Esophagus muscularis mucosa (tissue), 4 donors: ENCODE data around the gene ZNF653.

Experiments
- EP300 ChIP-seq: sonication (generic); formaldehyde crosslinking; IDR thresholded peaks from one replicate; pipeline ENCODE4 v1.6.1; 2017; ENCODE audit warnings: antibody characterized with exemption
- POLR2A ChIP-seq: fragments of 450-650 bp; IDR thresholded peaks from one replicate; pipeline ENCODE4 v1.6.1; 2017; ENCODE audit warnings: antibody characterized with exemption, moderate library complexity, mild to moderate bottlenecking, low read depth
- POLR2AphosphoS5 ChIP-seq, 2 donors: sonication (generic); formaldehyde crosslinking; IDR thresholded peaks; one replicate each; pipeline ENCODE4 v1.6.1; 2017; ENCODE audit warnings: antibody characterized with exemption in 2 of 2
- TF ChIP-seq, protein P1 (sequence below), 3 experiments: fragments of 200-600 bp in 2 of 3; fragments of 450-650 bp in 1 of 3; sonication (generic) in 2 of 3; IDR thresholded peaks; one replicate each; pipeline ENCODE4 v1.5.1; 2017 to 2019; ENCODE audit warnings: antibody characterized with exemption in 3 of 3, mild to moderate bottlenecking in 2 of 3, moderate library complexity in 1 of 3

DNA sequence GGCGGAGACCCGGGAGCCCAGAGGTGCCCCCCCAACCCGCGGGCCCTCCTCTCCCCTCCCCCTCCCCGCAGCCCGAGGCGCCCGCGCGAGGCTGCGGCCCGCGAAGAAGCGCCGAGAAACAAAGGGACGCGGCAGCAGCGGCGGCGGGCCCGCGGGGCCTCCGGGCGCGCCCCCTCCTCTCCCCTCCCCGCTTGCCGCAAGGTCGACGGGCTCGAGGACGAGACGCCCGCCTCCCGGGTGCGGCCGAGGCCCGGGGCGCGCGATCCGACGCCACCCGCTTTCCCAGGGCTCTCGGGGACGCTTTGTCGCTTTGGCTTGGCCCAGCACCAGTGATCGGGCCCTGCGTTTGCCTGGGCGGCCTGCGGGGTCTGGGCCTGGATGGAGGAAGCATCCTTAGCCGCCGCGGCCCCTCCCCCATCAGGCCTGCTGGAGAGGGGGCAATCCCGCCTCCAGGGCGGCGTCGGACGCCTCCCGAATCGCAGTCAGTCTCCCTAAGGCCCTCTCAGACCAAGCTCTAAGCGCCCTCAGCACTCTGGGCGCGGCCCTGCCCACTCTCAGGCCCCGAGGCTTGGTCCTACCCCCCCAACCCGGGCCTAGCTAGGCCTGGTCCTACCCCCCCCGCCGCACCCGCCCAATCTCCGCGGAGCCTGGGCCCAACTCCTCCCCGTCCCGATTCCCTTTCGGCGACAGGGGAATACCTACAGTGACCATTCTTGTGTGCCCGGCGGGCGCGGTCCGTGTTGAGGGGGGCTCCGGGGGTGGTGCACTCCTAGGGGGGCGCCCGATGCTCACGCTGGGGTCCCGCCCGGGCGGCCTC is 25.5 kb downstream of the ZNF653 start:
- TF ChIP-seq, protein P1, sequence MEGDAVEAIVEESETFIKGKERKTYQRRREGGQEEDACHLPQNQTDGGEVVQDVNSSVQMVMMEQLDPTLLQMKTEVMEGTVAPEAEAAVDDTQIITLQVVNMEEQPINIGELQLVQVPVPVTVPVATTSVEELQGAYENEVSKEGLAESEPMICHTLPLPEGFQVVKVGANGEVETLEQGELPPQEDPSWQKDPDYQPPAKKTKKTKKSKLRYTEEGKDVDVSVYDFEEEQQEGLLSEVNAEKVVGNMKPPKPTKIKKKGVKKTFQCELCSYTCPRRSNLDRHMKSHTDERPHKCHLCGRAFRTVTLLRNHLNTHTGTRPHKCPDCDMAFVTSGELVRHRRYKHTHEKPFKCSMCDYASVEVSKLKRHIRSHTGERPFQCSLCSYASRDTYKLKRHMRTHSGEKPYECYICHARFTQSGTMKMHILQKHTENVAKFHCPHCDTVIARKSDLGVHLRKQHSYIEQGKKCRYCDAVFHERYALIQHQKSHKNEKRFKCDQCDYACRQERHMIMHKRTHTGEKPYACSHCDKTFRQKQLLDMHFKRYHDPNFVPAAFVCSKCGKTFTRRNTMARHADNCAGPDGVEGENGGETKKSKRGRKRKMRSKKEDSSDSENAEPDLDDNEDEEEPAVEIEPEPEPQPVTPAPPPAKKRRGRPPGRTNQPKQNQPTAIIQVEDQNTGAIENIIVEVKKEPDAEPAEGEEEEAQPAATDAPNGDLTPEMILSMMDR (IDR thresholded peaks at IDR 0.05) = no peak
- no peak for TF ChIP-seq POLR2AphosphoS5 (IDR thresholded peaks at IDR 0.05)
- no peak for TF ChIP-seq POLR2A
- TF ChIP-seq EP300 = no peak
